ENCODE measurements around the gene PHETA1.
A peak's percentile ranks its signal among the peaks of the same experiment; 100 is the strongest.

PHETA1 gene

DNA sequence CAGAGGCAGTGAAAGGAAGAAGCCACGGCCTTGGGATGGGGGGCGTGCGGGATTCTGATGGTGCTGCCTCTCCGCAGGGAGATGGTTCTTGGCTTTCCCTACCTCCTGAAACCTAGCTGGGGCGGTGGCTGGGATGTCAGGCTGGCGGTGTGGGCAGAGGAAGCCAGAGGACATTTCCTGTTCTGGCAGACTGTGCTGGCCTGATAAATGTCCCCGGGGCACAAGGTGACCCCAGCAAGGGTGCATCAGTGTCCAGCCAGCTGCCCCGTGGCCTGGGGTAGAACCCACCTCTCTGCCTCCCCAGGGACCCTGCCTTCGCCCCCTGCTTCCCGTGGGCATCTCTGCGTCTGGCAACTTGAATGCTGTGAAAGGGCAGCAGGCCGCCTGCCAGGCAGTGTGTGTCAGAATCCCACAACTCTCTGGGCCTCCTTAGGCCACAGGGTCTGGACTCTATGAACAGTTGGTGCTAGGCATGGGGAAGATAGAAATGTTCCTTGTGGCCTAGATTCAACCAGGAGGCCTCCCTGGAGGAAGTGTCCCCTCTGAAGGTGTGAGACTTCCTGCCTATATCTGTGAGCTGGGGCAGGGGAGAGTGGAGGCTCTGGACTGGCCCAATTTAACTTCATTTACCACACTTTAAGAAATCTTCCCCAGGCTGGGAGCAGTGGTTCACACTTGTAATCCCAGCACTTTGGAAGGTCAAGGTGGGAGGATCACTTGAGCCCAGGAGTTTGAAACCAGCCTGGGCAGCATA, 41.7 kb upstream of the PHETA1 start:
- FAIRE-seq (no peak), DNase-seq (ENCODE audit: insufficient read length) (no peak)
- TF ChIP-seq TAF1 (IDR thresholded peaks at IDR 0.05; ENCODE audit: borderline replicate concordance, low read depth, low read length), result no peak
- TF ChIP-seq POLR2A (IDR thresholded peaks at IDR 0.05; ENCODE audit: low read depth, low read length), result no peak
- no peak for TF ChIP-seq POLR2AphosphoS5 (IDR thresholded peaks at IDR 0.05; ENCODE audit: low read depth, low read length)

- FAIRE-seq, result no peak
- no peak for DNase-seq (ENCODE audit: insufficient read length)
- TF ChIP-seq POLR2AphosphoS5 (IDR thresholded peaks at IDR 0.05; ENCODE audit: low read depth, low read length), result no peak
- no peak for TF ChIP-seq TAF1 (IDR thresholded peaks at IDR 0.05; ENCODE audit: borderline replicate concordance, low read depth, low read length)
- no peak; the same call in 1 of the 2 replicates for TF ChIP-seq POLR2A (IDR thresholded peaks at IDR 0.05; ENCODE audit: low read depth, low read length)
Observed at GRCh38 chr12:111409780-111410430, 41.0 kb upstream of the PHETA1 start.

- DNase-seq (ENCODE audit: insufficient read length), result no peak
- peak; percentile 40 for FAIRE-seq
Observed at GRCh38 chr12:111409403-111409779, 40.5 kb upstream of the PHETA1 start.

GRCh38 chr12:111408686-111409402, 39.9 kb upstream of the PHETA1 start:
- no peak for TF ChIP-seq TAF1 (IDR thresholded peaks at IDR 0.05; ENCODE audit: borderline replicate concordance, low read depth, low read length)
- no peak for TF ChIP-seq POLR2A (IDR thresholded peaks at IDR 0.05; ENCODE audit: low read depth, low read length)
- TF ChIP-seq POLR2AphosphoS5 (IDR thresholded peaks at IDR 0.05; ENCODE audit: low read depth, low read length), result no peak
- FAIRE-seq (no peak), DNase-seq (ENCODE audit: insufficient read length) (no peak)

More at GRCh38 chr12:111409403-111409779, 40.5 kb upstream of the PHETA1 start:
- TF ChIP-seq POLR2AphosphoS5 (IDR thresholded peaks at IDR 0.05; ENCODE audit: low read depth, low read length) (no peak), TAF1 (IDR thresholded peaks at IDR 0.05; ENCODE audit: borderline replicate concordance, low read depth, low read length) (no peak), POLR2A (IDR thresholded peaks at IDR 0.05; ENCODE audit: low read depth, low read length) (no peak)

- FAIRE-seq (no peak), DNase-seq (ENCODE audit: insufficient read length) (no peak)
- no peak for TF ChIP-seq POLR2A (IDR thresholded peaks at IDR 0.05; ENCODE audit: low read depth, low read length)
- no peak for TF ChIP-seq TAF1 (IDR thresholded peaks at IDR 0.05; ENCODE audit: borderline replicate concordance, low read depth, low read length)
- no peak for TF ChIP-seq POLR2AphosphoS5 (IDR thresholded peaks at IDR 0.05; ENCODE audit: low read depth, low read length)
Observed at GRCh38 chr12:111408116-111408440, 39.2 kb upstream of the PHETA1 start.

GRCh38 chr12:111407377-111408115, 38.7 kb upstream of the PHETA1 start:
- TF ChIP-seq POLR2AphosphoS5 (IDR thresholded peaks at IDR 0.05; ENCODE audit: low read depth, low read length), result no peak
- no peak for TF ChIP-seq POLR2A (IDR thresholded peaks at IDR 0.05; ENCODE audit: low read depth, low read length)
- TF ChIP-seq TAF1 (IDR thresholded peaks at IDR 0.05; ENCODE audit: borderline replicate concordance, low read depth, low read length), result no peak
- no peak for DNase-seq (ENCODE audit: insufficient read length)
- FAIRE-seq, result no peak

DNA sequence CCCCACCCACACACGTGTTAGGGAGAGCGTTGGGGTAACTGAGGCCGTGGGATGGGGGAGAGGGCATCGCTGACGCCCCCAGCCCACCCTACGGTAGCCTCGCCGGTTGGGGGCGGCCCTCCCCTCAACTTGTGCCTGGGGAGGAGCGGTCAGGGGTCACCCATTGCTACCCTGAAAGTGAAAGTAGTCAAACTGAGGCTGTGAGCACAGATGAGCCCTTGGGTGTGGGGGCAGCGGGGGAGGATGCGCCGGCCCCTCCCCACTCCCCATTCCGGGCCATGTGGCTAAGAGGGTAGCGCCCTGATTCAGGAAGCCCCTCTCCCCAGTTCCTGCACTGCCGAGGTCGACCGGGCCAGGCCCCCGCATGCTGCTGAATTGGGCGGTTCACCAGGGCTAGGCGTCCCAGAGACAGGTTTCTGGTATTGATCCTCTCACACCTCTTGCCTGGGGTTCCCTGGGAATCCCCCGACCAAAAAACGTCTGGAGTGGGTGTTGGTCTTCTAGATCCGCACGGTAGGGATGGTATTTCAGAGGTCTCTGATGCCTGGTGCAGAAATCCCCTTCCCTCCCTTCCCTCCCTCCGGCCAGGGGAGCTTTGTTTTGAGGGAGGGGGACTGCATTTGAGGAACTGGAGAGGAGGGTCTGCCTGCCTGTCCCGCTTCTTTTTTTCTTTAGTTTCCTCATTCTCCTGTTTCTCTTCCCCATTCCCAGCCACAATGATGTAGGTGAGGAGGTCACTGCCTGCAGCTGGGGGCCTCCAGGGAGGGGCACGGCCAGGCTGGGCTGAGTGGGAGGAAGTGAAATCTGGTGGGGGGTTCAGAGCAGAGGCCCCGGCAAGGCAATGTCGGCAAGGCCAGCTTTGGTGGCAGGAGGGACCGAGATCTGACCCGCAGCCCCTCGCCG, 37.8 kb upstream of the PHETA1 start:
- FAIRE-seq, result no peak
- TF ChIP-seq POLR2AphosphoS5 (IDR thresholded peaks at IDR 0.05; ENCODE audit: low read depth, low read length), result no peak
- TF ChIP-seq POLR2A (IDR thresholded peaks at IDR 0.05; ENCODE audit: low read depth, low read length), result no peak
- TF ChIP-seq TAF1 (IDR thresholded peaks at IDR 0.05; ENCODE audit: borderline replicate concordance, low read depth, low read length), result no peak
- no peak for DNase-seq (ENCODE audit: insufficient read length)

DNA sequence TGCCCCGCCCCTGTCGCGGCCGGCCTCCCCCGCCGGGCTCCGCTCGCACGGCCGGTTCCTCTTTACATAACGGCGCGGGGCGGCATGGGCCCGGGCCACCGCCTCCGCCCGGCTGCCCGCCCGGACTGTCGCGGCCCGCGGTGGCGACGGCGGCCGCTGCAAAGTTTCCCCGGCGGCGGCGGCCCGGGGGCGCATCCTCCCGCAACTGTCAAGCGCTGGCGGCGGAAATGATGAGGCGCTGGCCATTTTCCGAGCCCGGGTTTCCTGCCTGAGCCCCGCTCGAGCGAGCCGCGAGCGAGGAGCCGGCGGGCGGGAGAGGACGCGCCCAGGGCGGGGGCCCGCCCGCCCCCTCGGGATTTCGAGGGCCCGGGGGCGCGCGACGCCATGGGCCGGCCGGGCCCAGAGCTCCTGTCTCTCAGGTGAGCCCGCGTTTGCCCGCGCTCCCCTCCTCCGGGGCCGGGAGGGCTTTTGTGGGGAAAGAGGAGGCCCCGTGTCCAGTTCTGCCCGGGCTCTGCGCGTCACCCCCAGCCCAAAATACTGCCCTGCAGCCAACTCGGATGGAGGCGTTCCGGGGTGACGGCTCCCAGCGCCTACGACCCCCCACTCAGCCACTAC, 37.1 kb upstream of the PHETA1 start, which contains the start of gene SH2B3:
Gene SH2B3, plus strand, starts transcription at position 65 of the 615 bp plus-strand sequence. CDS start 12,223 bp downstream, outside the sequence.
- DNase-seq (ENCODE audit: insufficient read length) (no peak), FAIRE-seq (no peak)
- TF ChIP-seq TAF1 (IDR thresholded peaks at IDR 0.05; ENCODE audit: borderline replicate concordance, low read depth, low read length), result peak; percentile 15; the same call in 1 of the 2 replicates
- TF ChIP-seq POLR2A (IDR thresholded peaks at IDR 0.05; ENCODE audit: low read depth, low read length), result no peak
- TF ChIP-seq POLR2AphosphoS5 (IDR thresholded peaks at IDR 0.05; ENCODE audit: low read depth, low read length), result no peak

GRCh38 chr12:111405149-111405858, 36.4 kb upstream of the PHETA1 start:
- DNase-seq (ENCODE audit: insufficient read length), result peak; percentile 95
- TF ChIP-seq POLR2A (IDR thresholded peaks at IDR 0.05; ENCODE audit: low read depth, low read length), result peak; percentile 59; the same call in 1 of the 2 replicates
- peak; percentile 70 for TF ChIP-seq POLR2AphosphoS5 (IDR thresholded peaks at IDR 0.05; ENCODE audit: low read depth, low read length)
- 0 out of 2 replicates have a peak, but pooled peaks have one; percentile 26 for TF ChIP-seq TAF1 (IDR thresholded peaks at IDR 0.05; ENCODE audit: borderline replicate concordance, low read depth, low read length)
- FAIRE-seq, result no peak
